Large intestine (tissue), 3 donors: ENCODE data around the gene SH2D1B. TPM values are rescaled to one million over a fixed set of nuclear protein-coding genes. Genes with fewer than 3 reads are reported as not detected.
A peak's percentile ranks its signal among the peaks of the same experiment; 100 is the strongest.
"Not testable (repeated sequence)": the region's sequence is repeated elsewhere in the genome, so short reads cannot be mapped to it uniquely, and the experiment has no call there.

Experiments
- DNase-seq, 2 donors: peaks; one replicate each; pipeline versions ENCODE4 v3.0.0 to v3.0.0-alpha.2; 2013
- H3K27ac ChIP-seq: one replicate; pipeline ENCODE4 v1.5.1; 2013; ENCODE audit warnings: low read length
- H3K27me3 ChIP-seq: 2 replicates; pipeline ENCODE4 v1.6.1; 2013; ENCODE audit warnings: low read length; ENCODE audit not compliant: control insufficient read depth, insufficient read depth
- H3K36me3 ChIP-seq: 2 replicates; pipeline ENCODE4 v1.6.1; 2013; ENCODE audit warnings: low read length; ENCODE audit not compliant: control insufficient read depth, insufficient read depth
- H3K4me1 ChIP-seq: one replicate; pipeline ENCODE4 v1.6.1; 2013; ENCODE audit warnings: low read length; ENCODE audit not compliant: control insufficient read depth, insufficient read depth
- H3K4me3 ChIP-seq: one replicate; pipeline ENCODE4 v1.5.1; 2013; ENCODE audit warnings: low read length
- H3K9me3 ChIP-seq: one replicate; pipeline ENCODE4 v1.6.1; 2013; ENCODE audit warnings: mild to moderate bottlenecking, low read depth, low read length, moderate library complexity; ENCODE audit not compliant: control insufficient read depth
- WGBS: methylation state at CpG from one replicate; pipeline ENCODE4 v1.1.5; 2013; ENCODE audit warnings: low lambda C conversion rate; ENCODE audit not compliant: insufficient coverage; 5-methylcytosine and 5-hydroxymethylcytosine counted together
- polyA plus RNA-seq: library from polyadenylated mRNA; unstranded; fragments of 120-200 nt; gene quantifications from one replicate; pipeline ENCODE4 v1.2.1, GENCODE V29; 2013

The SH2D1B gene
- polyA plus RNA-seq, 1 donor: 2.1 TPM

- Histone ChIP-seq H3K27ac (no peak overlapping the region), H3K4me3 (no peak overlapping the region), H3K27me3 (no peaks in the 10 kb centered on the region), H3K4me1 (peaks cover 40% of the 10 kb centered on the region), H3K36me3 (no peaks in the 10 kb centered on the region), H3K9me3 (no peaks in the 10 kb centered on the region)
- 80% methylated on average over 1 of the region's 9 CpGs for WGBS
- no peak for DNase-seq
Observed at GRCh38 chr1:162353078-162353477, 58.9 kb downstream of the SH2D1B start.

DNA sequence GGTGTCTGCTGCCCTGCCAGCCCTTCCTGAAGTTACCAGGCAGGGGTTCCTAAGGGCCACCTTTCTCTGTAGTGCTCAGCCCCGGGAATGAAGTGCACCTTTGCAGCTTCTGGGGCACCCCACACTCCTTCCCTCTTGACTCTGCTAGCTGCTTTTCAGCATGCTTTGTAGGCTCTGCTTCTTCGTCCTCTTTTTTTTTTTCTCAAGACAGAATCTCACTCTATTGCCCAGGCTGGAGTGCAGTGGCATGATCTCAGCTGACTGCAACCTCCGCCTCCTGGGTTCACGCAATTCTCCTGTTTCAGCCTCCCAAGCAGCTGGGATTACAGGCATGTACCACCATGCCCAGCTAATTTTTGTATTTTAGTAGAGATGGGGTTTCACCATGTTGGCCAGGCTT lies 60.1 kb downstream of the SH2D1B start:
- not testable (repeated sequence) for H3K27me3 ChIP-seq, H3K9me3 ChIP-seq, DNase-seq, H3K4me3 ChIP-seq, H3K36me3 ChIP-seq
- H3K27ac ChIP-seq: peak overlapping the region; percentile 16
- H3K4me1 ChIP-seq: peaks cover 52% of the 10 kb centered on the region
- WGBS: 80% methylated on average over 1 of the region's 4 CpGs

DNA sequence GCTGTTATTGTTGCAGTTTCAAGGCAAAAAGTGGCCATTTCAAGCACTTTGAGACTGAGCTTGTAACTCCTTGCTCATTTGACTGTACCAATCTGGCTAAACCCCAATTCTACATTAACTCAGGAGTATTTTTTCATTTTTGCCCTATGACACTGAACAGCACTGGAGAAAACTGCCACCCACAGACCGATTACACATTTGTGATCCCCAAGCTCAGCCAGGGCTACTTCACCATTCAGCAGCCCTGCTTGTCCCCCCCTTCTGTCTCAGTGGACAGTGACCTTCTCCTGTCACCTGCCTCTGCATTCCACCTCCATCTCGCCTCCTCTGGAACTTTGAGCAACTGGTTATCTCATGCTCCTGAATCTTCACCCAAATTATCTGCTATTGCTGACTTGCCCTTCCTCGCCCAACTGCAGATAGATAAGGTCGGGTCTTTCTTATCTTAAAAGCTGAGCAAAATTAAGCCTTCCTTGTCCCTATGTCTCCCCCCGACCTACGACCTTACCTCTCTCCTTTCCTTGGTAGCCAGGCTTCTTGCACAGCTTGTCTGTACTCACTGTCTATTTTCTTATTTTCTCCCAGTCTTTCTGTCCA lies 60.6 kb downstream of the SH2D1B start:
- peaks cover 54% of the 10 kb centered on the region for H3K4me1 ChIP-seq

GRCh38 chr1:162349635-162350330 lies 62.2 kb downstream of the SH2D1B start:
- peak; percentile 86 to 95 for DNase-seq
- H3K27me3 ChIP-seq: no peaks in the 10 kb centered on the region
- H3K9me3 ChIP-seq: no peaks in the 10 kb centered on the region
- H3K4me3 ChIP-seq: no peak overlapping the region
- H3K36me3 ChIP-seq: no peaks in the 10 kb centered on the region
- 0% methylated on average over 1 of the region's 11 CpGs for WGBS
- peaks cover 49% of the 10 kb centered on the region for H3K4me1 ChIP-seq
- H3K27ac ChIP-seq: peak overlapping the region; percentile 78

More for the DNA sequence above, 60.6 kb downstream of the SH2D1B start:
- no peaks in the 10 kb centered on the region for H3K9me3 ChIP-seq
- no peaks in the 10 kb centered on the region for H3K36me3 ChIP-seq
- 25% methylated on average over 4 of the region's 6 CpGs for WGBS
- no peak overlapping the region for H3K4me3 ChIP-seq
- H3K27ac ChIP-seq: peak overlapping the region; percentile 16
- H3K27me3 ChIP-seq: no peaks in the 10 kb centered on the region
- peak; percentile 16 to 32 for DNase-seq

GRCh38 chr1:162347281-162347680 lies 64.7 kb downstream of the SH2D1B start:
- DNase-seq: peak; percentile 19 to 50
- Histone ChIP-seq H3K27me3 (no peaks in the 10 kb centered on the region), H3K4me3 (no peak overlapping the region), H3K4me1 (peaks cover 39% of the 10 kb centered on the region), H3K27ac (peak overlapping the region; percentile 24), H3K9me3 (no peaks in the 10 kb centered on the region), H3K36me3 (no peaks in the 10 kb centered on the region)
- WGBS: 29% methylated on average over 2 of the region's 3 CpGs

Other genes with a start within 250 kb of the SH2D1B start
- 1.2 TPM for gene SPATA46, start 35.3 kb downstream of the SH2D1B start, polyA plus RNA-seq
- 17.1 TPM for gene C1orf226, start 30.4 kb downstream of the SH2D1B start, polyA plus RNA-seq
- gene UHMK1, start 85.7 kb upstream of the SH2D1B start, polyA plus RNA-seq: 38.5 TPM
- 63.2 TPM for gene UAP1, start 149.6 kb upstream of the SH2D1B start, polyA plus RNA-seq
- gene DDR2, start 220.3 kb upstream of the SH2D1B start, polyA plus RNA-seq: 18.3 TPM